Fibroblast of skin of left quadriceps (primary cell): ENCODE measurements around the gene SAMD14.

Experiments
- DNase-seq, 2 experiments: peaks; one replicate each; pipeline ENCODE4 v3.0.0-alpha.2; 2013; ENCODE audit warnings: low read depth in 2 of 2

Gene SAMD14

DNA sequence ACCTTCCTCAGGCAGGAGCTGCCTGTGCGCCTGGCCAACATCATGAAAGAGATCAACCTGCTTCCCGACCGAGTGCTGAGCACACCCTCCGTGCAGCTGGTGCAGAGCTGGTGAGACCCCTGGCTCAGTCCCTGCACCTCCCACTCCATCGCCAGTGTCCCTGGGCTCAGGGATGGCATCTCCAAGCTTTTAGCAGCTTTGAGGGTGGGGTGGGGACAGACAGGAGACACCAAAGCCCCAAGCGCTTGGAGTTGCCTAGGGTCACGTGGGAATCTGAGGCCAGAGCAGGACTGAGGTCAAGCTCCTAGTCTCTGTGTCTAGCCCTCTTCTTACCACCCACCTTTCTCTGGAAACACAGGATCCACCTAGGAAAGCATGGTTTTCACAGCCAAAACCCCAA is 32.5 kb downstream of the SAMD14 start:
- DNase-seq: no peak

DNA sequence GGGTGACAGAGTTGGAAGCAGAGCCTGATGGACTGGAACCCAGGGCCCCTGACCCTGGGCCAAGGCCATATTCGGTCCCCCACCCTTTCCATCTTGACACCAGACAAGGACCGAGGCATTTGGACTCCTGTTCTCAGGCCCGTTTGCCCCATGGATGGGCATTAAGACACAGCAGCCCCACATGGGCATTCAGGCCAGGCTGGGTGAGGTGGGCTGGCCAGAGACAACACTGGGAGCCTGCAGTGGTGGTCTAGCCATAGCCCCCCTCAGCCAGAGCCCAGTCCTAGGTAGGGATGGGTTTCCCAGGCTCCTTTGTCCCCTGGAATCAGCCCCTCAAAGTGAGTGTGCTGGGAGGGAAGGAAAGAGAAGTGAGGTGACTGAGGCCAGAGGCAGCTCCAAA is 33.2 kb downstream of the SAMD14 start:
- DNase-seq: no peak

DNA sequence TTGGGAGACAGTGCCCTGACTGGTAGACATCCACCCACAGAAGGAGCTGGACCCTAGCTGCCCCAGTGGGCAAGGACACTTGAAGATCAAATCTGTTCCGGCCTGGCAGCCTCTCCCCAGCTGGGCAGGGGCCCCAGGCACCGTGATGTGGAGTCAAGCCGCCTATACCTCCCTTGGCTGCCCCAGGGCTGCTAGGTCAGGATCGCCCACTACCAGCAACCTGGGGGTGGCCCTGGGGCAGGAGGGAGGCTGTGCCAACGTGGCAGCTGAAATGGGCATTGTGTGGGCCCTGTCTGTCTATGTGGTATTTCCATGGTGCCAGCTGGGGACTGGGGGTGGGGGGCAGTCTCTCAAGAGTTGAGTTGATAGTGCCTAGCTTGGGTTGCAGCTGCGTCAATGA is 33.9 kb downstream of the SAMD14 start:
- DNase-seq: no peak

DNA sequence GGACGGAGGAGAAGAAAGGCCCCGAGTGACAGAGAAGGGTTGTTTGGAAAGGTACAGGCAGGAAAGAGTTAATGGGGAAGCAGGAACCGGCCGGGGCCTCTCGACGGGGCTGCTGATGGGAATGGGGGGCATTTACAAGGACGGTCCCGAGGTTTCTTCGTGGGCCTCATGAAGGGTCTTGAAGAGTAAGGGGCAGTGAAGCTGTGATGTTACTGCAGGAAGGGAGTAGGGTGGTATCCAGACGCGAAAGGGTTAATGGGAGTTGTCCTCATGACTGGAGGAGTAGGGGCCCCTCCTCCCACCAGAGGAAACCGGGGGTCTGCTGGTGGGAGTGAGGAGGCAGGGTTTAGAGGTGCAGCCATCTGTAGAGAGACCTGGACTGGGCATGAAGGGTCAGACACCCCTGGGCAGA is 34.3 kb downstream of the SAMD14 start:
- DNase-seq: no peak

DNA sequence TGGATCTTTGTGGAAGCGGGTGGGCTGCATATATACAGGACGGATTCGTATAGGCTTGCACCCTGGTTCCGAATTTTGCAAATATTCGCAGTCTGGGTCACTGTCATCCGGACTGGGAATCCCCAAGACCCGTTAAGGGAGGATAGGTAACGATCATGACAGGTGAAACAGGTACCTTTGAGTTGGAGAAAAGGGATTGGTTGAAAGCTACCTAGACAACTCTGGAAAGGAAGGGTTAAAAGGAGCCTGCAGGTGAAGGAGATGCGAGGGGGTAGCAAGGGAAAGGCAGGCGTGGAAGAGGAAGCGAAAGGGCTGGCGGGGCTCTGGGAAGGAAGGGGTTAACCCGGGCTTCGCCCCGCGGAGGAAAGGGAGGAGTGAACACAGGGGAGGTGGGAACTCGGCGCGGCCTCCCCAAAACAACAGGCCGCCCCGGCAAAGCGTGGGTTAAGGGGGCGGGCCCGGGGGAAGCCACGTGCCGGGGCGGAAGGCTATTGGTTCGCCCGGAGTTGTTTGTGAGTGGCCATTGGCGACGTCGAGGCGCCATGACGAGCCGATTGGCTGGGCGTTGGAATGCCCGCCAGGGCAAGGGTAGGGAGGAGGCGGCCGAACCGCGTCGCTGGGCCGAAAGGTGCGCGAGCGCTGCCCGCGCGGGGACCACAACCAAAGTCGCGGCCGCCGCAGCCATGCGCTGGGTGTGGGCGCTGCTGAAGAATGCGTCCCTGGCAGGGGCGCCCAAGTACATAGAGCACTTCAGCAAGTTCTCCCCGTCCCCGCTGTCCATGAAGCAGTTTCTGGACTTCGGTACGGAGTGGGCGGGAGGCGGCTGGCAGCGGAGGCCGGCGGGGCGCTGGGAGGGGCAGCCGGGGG is 35.0 kb downstream of the SAMD14 start, which contains the start of gene PDK2:
Gene PDK2, plus strand, starts transcription at position 599 of the 867 bp plus-strand sequence. Its CDS starts 85 bp downstream, at position 684.
- peak; percentile 91 to 92 for DNase-seq

DNA sequence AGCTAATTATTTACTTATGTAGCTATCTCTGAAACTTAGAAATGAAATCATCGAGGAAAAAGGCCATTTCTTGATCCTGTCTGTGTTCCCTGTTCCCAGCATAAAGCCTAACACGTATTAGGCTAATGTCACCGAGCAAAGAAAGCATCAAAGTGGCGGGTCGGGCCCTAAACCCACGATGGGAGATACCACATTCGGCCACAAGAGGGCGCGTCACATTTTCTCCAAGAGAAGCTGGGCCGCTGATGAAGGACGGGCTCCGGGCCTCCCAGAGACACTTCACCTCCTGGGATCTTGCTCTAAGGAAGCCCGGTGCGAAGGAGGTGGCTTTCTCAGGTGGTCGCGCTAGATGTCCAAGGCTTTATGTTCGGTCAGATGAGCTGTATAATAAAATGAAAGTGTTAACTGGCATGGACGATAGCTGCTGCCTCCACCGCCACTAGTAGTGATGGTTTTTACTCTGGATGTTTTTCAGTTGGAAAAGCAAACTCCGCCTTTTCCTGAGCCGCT is 35.7 kb downstream of the SAMD14 start:
- peak; percentile 67 to 68 for DNase-seq

DNA sequence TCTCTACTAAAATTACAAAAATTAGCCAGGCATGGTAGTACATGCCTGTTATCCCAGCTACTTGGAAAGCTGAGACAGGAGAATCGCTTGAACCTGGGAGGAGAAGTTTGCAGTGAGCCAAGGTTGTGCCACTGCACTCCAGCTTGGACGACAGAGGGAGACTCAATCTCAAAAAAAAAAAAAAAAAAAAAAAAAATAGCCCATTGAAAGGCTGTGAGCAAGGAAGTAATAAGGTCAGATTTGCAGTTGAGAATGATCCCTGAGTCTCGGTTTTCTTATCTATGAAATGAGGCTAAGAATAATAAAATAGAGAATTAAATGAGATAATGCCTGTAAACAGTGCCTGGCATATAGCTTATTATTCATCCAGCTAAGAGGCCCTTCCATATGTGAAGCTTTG is 36.2 kb downstream of the SAMD14 start:
- no peak for DNase-seq

DNA sequence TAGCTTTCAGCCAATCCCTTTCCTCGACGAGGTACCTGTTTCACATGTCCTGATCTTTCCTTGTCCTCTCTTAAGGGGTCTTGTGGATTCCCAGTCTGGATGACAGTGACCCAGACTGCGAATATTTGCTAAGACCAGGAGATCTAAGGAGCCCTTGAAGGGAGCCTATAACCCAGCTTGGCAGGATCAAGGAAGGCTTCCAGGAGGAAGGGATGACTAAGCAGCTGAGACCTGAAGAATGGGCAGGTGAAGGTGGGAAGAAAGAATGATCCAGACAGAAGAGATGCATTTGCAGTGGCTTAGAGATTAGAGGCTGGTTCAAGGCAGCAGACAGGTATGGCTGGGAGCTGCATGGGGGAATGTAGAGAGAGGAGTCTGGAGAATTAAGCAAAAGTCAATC is 36.7 kb downstream of the SAMD14 start:
- no peak for DNase-seq

DNA sequence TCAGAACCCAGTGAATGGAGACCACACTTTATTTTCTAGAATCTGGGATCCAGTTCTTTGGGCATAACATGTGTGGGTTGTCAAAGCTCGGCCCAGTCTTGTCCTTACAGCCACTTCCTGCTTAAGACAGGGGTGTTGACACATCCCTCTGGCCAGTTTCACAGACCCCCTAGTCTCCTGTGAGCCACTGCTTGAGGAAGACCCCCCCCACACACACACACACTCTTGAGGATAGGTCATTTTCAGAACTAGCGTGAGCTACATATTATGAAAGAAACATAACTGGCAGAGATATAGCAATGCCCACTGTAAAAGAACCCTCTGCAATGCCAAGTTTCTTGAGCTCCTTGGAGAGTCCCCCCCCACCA is 38.1 kb downstream of the SAMD14 start:
- no peak for DNase-seq

DNA sequence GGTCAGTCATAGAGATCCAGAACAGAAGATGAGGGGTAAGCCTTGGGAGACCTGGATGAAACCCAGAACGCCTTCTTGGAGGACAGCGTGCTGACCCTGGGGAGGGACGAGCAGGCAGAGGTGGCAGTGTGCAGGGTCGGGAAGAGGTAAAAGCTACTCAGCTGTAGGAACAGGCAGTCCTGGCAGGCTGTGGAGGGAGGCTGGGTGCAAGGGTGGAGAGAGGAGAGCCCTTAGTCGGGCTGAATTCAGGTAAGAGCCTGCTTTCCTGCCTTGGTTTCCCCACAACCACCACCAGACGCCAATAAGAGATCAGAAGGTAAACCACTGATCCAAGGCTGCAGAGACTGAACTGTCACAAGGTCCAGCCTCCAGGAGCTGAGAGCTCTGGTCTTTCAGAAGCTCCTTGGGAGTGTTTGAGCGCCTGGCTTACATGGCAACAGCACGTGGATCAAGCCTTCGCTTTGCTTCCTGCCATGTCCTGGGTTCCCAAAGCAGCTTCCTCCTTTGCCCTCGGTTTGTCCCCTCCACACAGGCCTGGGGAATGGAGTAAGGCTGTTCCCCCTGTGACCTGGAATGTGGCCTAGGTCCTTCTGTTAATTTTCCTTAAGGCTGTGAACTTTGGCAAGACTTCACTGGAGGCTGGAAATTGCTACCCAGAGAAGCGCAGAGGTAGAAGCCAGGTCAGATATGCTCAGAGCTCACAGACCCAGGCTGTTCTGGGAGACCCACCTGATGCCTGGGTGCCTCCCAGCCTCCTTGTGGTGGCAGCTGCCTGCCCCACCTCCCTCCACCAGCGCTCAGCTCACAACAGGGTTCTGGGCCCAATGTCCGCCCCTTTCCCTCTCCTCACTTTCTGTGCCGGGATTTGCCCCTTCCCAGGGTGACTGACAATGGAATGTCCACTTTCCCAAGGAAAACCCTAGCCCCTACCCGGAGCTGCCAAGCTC is 38.7 kb downstream of the SAMD14 start:
- DNase-seq: no peak

DNA sequence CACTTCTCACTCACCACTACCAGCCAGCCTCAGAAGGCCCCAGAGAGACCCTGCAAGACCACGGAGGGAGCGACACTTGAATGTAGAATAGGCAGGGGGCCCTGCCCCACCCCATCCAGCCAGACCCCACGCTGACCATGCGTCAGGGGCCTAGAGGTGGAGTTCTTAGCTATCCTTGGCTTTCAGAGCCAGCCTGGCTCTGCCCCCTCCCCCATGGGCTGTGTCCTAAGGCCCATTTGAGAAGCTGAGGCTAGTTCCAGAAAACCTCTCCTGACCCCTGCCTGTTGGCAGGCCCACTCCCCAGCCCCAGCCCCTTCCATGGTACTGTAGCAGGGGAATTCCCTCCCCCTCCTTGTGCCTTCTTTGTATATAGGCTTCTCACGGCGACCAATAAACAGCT is 39.9 kb downstream of the SAMD14 start:
- DNase-seq: no peak

DNA sequence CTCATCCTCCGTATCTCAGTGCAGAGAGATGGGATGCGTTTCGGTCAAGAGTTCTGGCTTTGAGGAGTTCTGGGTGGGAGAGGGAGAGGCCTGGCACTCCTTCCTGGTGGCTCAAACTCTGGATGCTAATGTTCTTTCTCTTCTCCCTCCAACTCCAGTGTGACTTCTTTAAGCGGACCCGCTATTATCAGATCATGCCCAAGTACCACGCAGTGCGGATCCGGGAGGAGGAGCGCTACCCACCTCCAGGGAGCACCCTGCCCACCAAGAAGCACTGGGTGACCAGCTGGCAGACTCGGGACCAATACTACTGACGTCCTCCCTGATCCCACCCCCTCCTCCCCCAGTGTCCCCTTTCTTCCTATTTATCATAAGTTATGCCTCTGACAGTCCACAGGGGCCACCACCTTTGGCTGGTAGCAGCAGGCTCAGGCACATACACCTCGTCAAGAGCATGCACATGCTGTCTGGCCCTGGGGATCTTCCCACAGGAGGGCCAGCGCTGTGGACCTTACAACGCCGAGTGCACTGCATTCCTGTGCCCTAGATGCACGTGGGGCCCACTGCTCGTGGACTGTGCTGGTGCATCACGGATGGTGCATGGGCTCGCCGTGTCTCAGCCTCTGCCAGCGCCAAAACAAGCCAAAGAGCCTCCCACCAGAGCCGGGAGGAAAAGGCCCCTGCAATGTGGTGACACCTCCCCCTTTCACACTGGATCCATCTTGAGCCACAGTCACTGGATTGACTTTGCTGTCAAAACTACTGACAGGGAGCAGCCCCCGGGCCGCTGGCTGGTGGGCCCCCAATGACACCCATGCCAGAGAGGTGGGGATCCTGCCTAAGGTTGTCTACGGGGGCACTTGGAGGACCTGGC is 40.8 kb downstream of the SAMD14 start:
- no peak for DNase-seq

DNA sequence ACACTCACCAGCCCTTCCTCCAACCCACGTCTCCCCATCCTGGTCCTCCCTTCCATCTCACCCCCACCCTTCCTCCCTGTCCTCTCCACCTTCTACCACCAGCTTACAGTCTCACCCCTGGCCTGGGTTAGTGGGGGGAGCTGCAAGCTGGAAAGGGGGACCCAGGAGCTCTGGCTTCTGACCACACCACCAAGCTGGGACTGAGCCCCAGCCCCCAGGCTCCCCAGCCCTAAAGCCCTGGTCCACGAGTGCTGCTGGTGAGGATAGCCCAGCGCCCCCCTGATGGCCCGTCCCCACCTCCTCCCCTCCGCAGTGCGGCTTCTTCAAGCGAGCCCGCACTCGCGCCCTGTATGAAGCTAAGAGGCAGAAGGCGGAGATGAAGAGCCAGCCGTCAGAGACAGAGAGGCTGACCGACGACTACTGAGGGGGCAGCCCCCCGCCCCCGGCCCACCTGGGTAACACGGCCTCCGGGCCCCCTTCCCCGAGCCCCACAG is 42.0 kb downstream of the SAMD14 start:
- no peak for DNase-seq

DNA sequence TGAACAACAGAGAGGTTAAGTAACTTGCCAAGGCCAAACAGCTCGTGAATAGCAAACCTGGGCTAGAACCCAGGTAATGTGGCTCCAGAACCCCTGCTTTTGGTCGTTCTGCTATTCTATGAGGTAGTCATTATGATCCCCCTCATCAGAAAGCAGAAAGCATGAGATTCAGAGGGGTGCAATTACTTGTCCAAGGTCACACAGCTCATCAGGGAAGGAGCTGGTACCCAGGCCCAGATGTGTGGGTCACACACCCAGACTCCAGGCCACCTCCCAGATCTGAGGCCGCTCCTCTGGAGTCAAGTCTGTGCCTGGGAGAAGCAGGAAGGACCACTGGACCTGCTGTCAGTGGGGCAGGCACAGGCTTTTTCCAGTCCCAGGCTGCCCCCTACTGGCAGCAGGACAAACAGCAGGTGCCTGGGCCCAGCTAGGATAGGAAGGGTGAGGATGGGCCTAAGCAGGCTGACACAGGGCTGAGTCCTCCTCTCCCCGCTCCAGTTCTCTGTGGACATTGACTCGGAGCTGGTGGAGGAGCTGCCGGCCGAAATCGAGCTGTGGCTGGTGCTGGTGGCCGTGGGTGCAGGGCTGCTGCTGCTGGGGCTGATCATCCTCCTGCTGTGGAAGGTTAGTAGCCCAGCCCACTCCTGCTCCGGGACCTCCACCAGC is 42.6 kb downstream of the SAMD14 start:
- DNase-seq: peak; percentile 35 to 37

DNA sequence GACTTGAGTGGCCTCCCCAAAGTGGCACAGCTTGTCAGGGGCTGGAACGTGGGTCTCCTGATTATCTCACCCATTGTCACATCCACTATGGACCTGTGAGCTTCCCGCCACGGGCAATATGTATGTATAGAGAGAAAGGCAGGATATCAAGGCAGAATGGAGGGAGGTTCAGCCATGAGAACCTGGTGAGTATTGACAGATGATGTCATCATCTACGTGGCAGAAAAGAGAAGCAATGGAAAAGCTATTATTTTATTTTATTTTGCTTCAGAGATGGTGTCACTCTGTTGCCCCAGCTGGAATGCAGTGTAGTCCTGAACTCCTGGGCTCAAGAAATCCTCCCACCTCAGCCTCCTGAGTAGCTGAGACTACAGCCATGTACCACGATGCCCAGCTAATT is 48.2 kb downstream of the SAMD14 start:
- no peak for DNase-seq

DNA sequence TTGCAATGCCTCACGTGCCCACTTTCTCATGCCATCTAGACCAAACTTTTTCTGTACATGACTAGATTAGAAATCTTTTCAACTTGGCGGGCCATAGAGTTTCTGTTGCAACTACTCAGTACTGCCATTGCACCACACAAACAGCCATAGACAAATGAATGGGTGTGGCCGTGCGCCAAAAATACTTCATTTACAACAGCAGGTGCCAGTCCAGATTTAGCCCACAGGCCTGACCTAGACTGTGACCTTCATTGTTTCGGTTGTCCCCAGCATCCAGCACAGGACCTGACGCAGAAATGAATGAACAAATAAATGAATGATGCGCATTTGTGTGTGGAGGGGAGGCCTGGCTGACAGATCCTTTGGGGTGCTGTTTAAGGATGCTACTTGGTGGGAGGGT is 49.1 kb downstream of the SAMD14 start:
- no peak for DNase-seq

DNA sequence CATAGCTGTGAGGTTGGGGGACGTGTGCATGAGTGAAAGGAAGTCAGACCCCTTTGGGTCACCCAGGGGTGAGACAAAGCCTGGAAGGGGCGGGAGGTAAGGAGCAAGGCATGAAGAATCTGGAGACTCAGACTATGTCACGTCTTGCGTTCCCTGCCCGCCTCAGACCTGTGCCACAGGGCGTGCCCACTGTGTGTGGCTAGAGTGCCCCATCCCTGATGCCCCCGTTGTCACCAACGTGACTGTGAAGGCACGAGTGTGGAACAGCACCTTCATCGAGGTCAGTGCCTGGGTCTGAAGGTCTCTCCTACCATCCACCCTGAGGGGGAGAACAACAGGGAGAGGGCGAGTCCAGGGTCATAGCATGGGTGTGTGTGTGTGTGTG is 49.9 kb downstream of the SAMD14 start:
- DNase-seq: no peak

DNA sequence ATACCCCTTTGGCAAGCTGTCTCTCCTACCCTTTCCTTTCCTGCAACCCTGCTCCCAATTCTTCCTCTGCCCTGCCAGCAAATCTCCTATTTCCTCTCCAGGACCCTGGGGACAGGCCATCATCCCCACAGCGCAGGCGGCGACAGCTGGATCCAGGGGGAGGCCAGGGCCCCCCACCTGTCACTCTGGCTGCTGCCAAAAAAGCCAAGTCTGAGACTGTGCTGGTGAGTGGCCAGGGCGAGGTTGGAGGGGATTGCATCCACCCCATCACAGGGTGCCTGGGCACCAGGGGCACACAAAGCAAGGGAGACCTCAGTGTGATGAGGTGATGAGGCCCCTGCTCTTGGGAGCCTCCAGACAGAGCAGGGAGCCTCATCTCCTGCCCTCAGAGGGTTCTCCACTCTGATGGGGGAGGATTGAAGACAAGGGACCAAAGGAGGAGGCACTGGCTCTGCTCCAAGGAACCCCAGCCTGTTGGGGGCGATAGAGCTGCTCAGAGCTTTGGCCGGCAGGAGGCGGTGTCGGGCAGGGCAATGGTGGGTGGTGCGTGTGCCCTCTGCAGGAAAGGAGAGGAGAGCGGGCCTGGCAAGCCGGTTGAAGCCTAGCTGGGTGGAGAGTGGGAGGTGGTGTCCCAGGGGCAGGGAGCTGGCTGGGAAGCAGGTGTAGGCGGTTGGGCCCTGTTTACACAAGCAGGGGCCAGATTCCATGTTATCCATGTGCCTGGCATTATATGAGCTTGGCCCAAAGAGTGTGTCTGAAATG is 50.4 kb downstream of the SAMD14 start:
- no peak for DNase-seq

DNA sequence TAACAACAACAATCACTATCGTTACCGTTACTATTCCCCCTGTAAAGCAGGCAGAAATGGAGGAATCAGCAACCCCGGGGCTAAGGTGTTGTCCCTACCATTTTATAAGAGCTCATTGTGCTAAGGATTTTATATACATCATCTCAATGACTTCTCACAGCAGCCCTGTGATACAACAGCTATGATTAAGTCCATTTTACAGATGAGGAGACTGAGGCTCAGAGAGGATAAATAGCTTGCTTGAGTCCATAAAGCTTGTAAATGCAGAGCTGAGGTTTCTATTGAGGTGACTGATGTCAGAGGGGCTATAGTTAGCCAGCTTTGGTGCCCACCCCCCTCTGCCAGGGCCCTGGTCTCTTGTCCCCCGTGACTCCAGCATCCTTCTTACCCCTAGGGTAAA is 51.5 kb downstream of the SAMD14 start:
- no peak for DNase-seq
